Measurements from ENCODE around the gene GAL3ST2. TPM values are rescaled to one million over a fixed set of nuclear protein-coding genes. Genes with fewer than 3 reads are reported as not detected.

Gene GAL3ST2
- total and polyA plus RNA-seq, 2 of the 8 experiments (the other 6 are each of a cell fraction or from before 2014, with no cell fraction given), result not detected

GRCh38 chr2:241841181-241842066 lies 64.8 kb downstream of the GAL3ST2 start:
- H2BK15ac ChIP-seq (ENCODE audit: low read length), result no peak overlapping the region
- no peak for TF ChIP-seq BACH1 (IDR thresholded peaks at IDR 0.05; ENCODE audit: low read length)
- no peak for TF ChIP-seq KDM1A (IDR thresholded peaks at IDR 0.05; ENCODE audit: borderline replicate concordance, low read length)
- TF ChIP-seq SIRT6 (IDR thresholded peaks at IDR 0.05; ENCODE audit: low read length), result no peak
- TF ChIP-seq JUND (IDR thresholded peaks at IDR 0.05; ENCODE audit: low read length), result no peak
- no peak for TF ChIP-seq ATF3 (IDR thresholded peaks at IDR 0.05; ENCODE audit: insufficient read depth, low read depth, low read length)
- TF ChIP-seq TCF12 (IDR thresholded peaks at IDR 0.05; ENCODE audit: low read depth, low read length), result no peak
- TF ChIP-seq YY1 (IDR thresholded peaks at IDR 0.05; ENCODE audit: low read depth, low read length), result no peak
- no peak for TF ChIP-seq TEAD4 (IDR thresholded peaks at IDR 0.05; ENCODE audit: low read depth, low read length)
- peaks cover 0 to 15% (median 11%) of the 10 kb centered on the region in 4 experiments; a peak in 4 of 7 replicates for H3K27me3 ChIP-seq (replicated peaks in 1 of 4; ENCODE audit: control insufficient read depth in 3 of 4, extremely low read depth in 1 of 4, insufficient read depth in 3 of 4, low read length in 3 of 4)
- no peak overlapping the region for H2AK5ac ChIP-seq (ENCODE audit: low read depth, low read length)
- H3K18ac ChIP-seq (ENCODE audit: extremely low read depth, low read length), result no peak overlapping the region; the same call in 1 of the 2 replicates
- no peaks in the 10 kb centered on the region for H3K9me3 ChIP-seq (ENCODE audit: insufficient read depth in 2 of 2, low read depth in 1 of 2, low read length in 1 of 2)
- POLR2A ChIA-PET (ENCODE audit: partially characterized antibody), result no interaction called here
- no peak for FAIRE-seq
- no peak overlapping the region for H3K27ac ChIP-seq (ENCODE audit: low read depth, low read length)
- no peak overlapping the region for H2BK20ac ChIP-seq (ENCODE audit: low read length)
- no peak for DNase-seq (ENCODE audit: low read depth in 1 of 2, low spot score in 2 of 2)
- no peak overlapping the region for H2BK12ac ChIP-seq (ENCODE audit: low read depth, low read length)
- H3K4me3 ChIP-seq (ENCODE audit: extremely low read depth in 1 of 4, insufficient read depth in 2 of 4, low read depth in 3 of 4, low read length in 4 of 4), result no peak overlapping the region
- H4K5ac ChIP-seq (ENCODE audit: insufficient read length, low read depth, low read length), result no peak overlapping the region
- peaks cover 0 to 4% (median 0%) of the 10 kb centered on the region in 4 experiments; a peak in 1 of 7 replicates for H3K4me1 ChIP-seq (replicated peaks in 1 of 4; ENCODE audit: control insufficient read depth in 3 of 4, insufficient read depth in 4 of 4, low read length in 3 of 4)
- CTCF ChIA-PET (ENCODE audit: partially characterized antibody), result interaction anchor here (1.1 to 2.2 kb wide), 2 partner anchors 13 to 33 kb away, joined by 5 read pairs; partner anchors contain the start of gene NEU4
- H3K4me2 ChIP-seq (ENCODE audit: insufficient read depth in 1 of 2, low read depth in 2 of 2, low read length in 2 of 2), result no peak overlapping the region
- H3K79me2 ChIP-seq (ENCODE audit: control insufficient read depth in 1 of 2, insufficient read depth in 2 of 2, low read length in 2 of 2), result no peaks in the 10 kb centered on the region
- H3K9ac ChIP-seq (replicated peaks in 1 of 4; ENCODE audit: extremely low read depth in 1 of 4, low read depth in 3 of 4, low read length in 3 of 4), result no peak overlapping the region
- H3K56ac ChIP-seq (replicated peaks; ENCODE audit: insufficient read length, low read depth, low read length), result no peak overlapping the region
- H3K23ac ChIP-seq (ENCODE audit: insufficient read length), result no peak overlapping the region
- H3K14ac ChIP-seq (ENCODE audit: insufficient read length), result no peak overlapping the region
- 81% methylated on average over 27 of the region's 28 CpGs; no CpG with 5 or more reads in 1 of the 2 experiments for WGBS, 2 experiments (ENCODE audit: extremely low coverage in 1 of 2, insufficient coverage in 1 of 2, insufficient read length in 1 of 2, insufficient replicate concordance in 2 of 2, low coverage in 1 of 2, low lambda C conversion rate in 2 of 2, missing lambda C conversion rate in 1 of 2)
- no peak overlapping the region for H2BK5ac ChIP-seq (ENCODE audit: low read depth, low read length)
- no peak overlapping the region for H2AFZ ChIP-seq (ENCODE audit: low read length)
- no peak overlapping the region for H3K4ac ChIP-seq (replicated peaks; ENCODE audit: insufficient read length, low read depth, low read length)
- no peaks in the 10 kb centered on the region for H3K36me3 ChIP-seq (ENCODE audit: control insufficient read depth in 2 of 4, insufficient read depth in 4 of 4, low read length in 3 of 4)
- H3K79me1 ChIP-seq (ENCODE audit: low read depth, low read length), result no peaks in the 10 kb centered on the region
- H4K91ac ChIP-seq (replicated peaks; ENCODE audit: insufficient read length, low read length), result peak overlapping the region; percentile 44
- H4K20me1 ChIP-seq (replicated peaks in 1 of 2; ENCODE audit: control insufficient read depth in 1 of 2, insufficient read depth in 2 of 2, low read length in 2 of 2), result no peaks in the 10 kb centered on the region
- no peaks in the 10 kb centered on the region; the same call in 1 of the 2 replicates for H3K23me2 ChIP-seq (ENCODE audit: low read depth, low read length)
- no peak overlapping the region for H2BK120ac ChIP-seq (replicated peaks; ENCODE audit: low read depth, low read length)
- no peak overlapping the region for H4K8ac ChIP-seq (ENCODE audit: extremely low read depth, insufficient read depth, low read length)

All from H1 (cell line).